Head of caudate nucleus (tissue), 42 donors: ENCODE results near the gene GRIK5.
"Not testable (repeated sequence)": the region's sequence is repeated elsewhere in the genome, so short reads cannot be mapped to it uniquely, and the experiment has no call there.

Experiments
- DNase-seq, 42 donors: peaks; one replicate each; pipeline versions ENCODE4 v3.0.0 to v3.0.0-alpha.2; 2020 to 2021; ENCODE audit warnings: mixed read lengths in 7 of 42
- intact Hi-C: fragments of 100-400 bp; cut with DNase I; formaldehyde crosslinking; loops from one replicate; pipeline ENCODE4 v1.15.0; 2022

GRIK5 gene

DNA sequence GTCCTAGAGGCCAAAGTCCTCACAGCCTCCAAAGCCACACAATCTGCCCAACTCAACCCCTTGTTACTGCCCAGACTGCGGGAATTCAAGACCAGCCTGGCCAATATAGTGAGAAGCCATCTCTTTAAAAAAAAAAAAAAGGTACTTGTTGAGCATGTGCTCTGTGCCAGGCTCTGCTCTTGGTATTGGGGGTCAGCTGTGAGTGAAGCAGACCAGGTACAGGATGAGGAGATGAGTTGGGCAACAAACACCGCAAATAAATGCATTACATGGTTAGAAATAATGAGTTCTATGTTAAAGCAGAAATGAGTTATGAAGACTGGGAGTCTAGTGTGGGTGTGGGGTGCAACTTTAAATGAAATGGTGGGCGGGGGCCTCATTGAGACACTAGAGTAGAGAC, 9.9 kb downstream of the GRIK5 start:
- DNase-seq: no peak
- intact Hi-C loops: no loop called here

DNA sequence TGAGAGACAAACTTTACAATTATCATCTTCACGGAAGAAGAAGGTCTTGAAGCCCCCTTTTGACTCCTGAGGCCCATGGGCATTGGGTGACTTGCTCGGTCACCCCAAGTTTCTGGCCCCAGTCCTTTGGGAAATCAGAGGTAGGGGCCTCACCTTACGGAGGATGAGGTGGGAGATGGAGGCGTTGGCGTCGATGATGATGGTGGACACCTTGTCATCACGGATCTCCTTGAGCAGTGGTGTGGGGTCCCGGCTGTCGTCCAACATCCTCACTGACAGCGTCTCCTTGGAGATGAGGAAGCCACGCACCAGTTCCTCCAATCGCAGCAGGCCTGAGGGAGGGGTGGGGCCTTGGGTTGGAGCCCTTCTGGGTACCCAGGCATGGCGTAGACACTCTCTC, 10.8 kb downstream of the GRIK5 start:
- intact Hi-C loops: no loop called here
- DNase-seq: no peak

DNA sequence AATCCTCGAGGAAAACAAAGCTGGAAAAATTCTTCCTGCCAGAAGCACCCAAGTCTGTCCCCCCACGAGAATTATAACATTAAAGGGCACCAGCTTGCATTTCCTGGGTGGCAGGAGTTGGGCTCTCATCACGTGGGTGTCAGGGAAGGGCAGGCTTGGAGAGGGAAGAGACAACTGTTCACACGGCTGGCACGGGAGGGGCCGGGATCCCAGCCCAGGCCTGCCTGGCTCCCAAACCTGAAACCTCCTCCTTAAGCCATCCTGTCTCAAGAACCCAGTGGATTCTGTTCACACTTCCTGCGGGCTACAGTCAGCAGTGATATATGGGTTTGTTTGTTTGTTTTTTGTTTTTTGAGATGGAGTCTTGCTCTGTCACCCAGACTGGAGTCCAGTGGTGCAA, 12.2 kb downstream of the GRIK5 start:
- DNase-seq: no peak
- intact Hi-C loops: no loop called here

DNA sequence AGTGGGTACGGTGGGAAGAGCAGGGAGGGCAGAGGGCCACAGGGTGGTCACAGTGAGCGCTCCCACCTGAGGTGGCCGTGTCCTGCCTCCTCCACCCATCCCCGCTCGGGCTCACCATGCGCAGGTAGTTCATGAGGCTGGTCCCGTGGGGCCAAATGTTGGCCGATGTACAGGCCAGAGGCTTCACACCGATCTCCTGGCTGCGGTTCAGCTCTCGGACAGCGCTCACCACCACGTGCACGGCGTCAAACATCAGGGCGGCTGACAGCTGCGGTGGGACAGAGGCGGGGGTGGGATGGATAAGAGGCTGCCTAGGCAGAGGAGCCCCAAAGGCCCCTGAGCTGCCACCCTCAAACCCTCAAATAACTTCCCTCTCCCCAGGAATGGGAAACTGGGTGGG, 15.8 kb downstream of the GRIK5 start:
- no peak for DNase-seq
- intact Hi-C loops: no loop called here

DNA sequence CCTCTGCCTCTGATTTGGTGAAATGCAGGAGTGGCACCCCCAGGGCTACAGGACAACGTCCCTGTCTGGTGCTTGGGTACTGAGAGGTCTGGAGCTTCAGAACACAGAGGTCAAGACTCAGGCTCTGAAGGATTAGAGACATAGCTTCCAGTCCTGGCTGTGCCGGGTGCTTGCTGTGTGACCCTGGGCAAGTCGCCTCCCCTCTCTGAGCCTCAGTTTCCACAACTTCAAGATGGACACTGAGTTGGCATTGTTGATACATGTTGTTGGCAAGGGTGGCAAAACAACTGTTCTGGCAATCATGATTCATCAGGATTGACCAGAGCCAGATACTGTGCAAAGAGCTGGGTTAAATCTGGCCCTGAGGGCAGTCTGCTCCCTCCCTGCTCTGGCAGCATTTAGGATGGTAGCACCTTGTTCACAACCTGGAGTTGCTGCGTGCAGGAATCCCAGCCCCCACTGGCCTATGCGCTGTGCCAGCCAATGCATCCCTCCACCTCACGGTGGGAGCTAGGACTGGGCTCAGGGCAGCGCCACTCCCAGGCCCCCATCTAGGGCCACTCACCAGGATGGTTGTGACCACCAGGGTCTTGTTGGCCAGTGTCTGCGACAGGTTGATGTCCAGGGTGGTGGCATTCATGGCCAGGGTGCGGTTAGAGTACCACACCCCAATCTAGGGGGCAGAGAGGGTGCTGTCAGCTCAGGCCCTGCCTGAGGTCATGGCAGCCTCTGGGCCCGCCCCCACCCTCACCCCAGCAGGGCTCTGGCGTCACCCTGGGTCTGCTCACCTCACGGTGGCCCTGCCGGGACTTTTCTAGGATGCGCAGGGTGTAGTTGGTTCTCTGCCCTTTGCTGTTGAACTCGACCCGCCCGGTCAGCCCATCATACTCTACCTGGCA, 16.7 kb downstream of the GRIK5 start:
- intact Hi-C loops: no loop called here
- DNase-seq: no peak

DNA sequence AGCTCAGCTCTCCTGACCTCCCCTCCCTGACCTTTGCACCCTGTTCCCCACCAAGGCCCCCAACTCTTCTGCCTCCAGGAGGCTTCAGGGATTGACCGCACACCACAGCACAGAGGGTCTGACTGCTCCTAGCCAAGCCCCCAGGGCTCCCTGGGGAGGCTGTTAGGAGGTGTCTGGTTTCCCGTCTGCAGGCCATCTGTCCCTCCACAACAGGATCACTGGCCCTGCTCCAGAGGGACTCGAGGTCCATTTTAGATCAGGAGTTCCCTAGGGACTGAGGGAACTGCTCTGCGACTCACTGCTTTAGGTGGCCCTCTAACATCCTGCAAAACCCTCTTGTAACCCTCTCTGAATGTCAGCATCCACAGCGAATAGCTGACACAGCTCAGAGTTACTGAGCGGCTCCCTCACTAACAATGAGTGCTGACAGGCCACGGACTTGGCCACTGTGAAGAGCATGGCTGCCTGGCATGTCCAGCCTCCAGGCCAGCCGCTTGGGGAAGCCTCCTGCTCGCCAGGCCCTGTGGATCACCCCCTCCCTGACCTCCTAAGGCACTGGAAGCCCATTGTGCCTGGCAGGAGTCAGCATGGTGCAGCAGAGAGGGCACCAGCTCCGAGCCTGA, 17.7 kb downstream of the GRIK5 start:
- intact Hi-C loops: no loop called here
- DNase-seq: no peak

DNA sequence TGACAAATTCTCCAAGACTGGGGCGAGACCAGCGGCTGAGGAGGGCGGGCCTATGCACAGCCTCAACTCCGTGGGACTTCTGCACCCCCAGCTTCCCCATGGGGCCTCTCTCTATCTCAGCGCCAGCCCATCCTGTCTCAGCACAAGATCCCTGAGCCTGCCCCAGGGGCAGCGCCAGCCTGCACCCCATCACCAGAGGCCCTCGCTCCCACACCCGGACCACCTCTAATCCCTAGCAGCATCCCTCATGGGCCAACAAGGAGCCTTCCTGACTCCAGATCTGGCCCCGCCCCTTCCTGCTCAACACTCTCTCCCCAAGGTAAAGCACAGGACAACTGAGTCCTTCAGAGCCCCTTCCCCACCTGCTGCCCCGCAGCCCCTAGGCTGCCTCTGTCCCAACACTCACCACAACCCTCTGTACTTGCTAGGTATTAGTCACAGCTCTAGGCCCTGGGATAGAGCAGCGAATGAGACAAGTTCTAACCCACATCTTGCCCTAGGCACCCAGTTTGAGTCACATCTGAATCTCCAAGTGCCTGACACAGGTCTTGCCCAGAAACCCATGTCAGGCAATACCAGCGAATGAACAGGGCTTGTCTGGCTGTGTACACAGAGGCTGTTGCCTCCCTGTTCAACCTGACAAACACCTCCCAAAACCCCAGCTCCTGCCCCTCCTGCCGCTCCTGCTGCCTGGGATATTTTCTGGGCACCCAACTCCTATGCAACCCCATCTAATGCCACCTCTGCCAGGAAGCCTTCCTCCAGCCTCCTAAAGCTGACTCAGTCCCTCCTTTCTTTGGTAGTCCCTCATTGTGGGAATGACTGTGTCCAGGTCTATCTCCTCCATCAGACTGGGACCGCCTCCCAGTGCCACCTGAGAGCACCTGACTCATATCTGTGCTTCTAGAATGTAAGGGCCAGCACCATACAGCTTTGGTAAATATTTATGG, 18.6 kb downstream of the GRIK5 start:
- intact Hi-C loops: no loop called here
- no peak for DNase-seq

DNA sequence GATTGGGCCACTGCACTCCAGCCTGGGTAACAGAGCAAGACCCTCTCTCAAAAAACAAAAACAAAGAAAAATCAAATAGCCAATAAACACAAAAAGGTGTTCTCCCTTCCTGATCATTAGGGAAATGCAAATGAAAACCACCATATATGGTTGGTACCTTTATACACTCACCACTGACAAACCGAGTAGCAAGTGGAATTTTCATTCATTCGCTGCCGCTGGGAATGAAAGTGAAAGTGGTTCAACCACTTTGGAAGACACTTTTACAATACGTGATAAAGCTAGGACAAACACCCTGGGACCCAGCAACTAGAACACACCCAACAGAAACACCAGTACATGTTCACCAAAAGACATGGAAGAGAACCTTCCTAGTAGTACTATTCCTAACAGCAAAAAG, 21.0 kb downstream of the GRIK5 start:
- no peak for DNase-seq
- intact Hi-C loops: no loop called here

DNA sequence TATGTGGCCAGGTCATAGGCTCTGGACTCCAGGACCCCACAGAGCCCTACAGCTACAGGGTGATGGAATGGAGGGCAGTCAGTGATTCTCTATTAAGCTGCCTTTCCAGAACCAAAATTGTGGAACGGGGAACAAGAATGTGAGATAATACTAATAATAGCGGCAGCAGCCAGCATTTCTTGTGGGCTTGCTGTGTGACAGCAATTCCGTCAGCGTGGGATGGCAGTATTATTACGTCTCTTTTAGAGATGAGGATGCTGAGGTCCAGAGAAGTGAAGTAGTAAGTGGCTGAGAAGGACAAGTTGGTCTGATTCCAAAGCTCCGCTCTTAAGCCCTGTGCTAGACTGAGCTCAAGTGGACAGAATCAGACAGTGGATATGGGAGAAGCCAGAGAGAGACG, 24.4 kb downstream of the GRIK5 start:
- intact Hi-C loops: no loop called here
- peak in 30 of 42 donors; percentile 22 to 84 (median 53) for DNase-seq

DNA sequence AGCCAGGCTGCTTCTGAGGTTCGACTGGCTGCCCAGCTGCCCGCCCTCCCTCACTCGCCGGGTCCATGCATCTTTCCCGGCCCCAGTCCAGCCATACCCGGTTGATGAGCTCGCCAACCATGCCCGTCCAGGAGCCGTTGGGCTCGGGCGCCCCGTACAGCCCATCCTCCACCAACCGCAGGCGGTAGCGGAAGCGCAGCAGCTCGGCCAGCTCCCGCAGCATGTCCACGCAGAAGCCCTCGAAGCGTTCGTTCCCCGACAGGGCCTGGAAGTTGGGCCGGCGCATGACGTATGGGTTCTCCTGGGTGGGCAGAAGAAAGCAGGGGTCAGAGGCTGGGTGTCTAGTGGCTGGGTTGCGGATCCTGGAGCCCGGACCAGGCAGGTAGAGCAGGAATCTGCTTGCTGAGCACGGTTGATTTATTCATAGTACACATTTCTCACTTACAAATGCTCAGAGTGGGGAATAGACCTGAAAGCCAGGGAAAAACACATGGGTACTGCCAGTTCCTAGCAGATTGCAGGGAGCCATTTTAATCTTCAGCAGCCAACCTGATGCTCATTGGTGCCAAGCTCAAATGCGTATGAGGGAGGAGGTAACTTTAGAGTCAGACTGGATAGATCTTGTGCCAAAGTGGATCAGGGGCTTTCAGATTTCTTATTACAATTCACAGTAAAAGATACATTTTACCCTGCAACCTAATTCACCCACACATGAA, 27.4 kb downstream of the GRIK5 start:
- intact Hi-C loops: no loop called here
- peak in 2 of 42 donors; percentile 12 to 47 for DNase-seq

DNA sequence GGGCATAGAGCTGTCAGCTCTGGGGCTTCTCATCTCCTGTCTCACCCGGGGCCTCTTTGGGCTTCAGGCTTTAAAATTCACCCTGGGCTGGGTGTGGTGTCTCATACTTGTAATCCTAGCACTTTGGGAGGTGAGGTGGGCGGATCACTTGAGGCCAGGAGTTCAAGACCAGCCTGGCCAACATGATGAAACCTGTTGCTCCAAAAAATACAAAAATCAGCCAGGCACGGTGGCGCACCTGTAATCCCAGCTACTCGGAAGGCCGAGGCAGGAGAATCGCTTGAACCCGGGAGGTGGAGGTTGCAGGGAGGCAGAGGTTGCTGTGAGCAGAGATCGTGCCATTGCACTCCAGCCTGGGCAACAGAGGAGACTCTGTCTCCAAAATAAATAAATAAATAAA, 29.5 kb downstream of the GRIK5 start:
- intact Hi-C loops, DNase-seq: not testable (repeated sequence)

DNA sequence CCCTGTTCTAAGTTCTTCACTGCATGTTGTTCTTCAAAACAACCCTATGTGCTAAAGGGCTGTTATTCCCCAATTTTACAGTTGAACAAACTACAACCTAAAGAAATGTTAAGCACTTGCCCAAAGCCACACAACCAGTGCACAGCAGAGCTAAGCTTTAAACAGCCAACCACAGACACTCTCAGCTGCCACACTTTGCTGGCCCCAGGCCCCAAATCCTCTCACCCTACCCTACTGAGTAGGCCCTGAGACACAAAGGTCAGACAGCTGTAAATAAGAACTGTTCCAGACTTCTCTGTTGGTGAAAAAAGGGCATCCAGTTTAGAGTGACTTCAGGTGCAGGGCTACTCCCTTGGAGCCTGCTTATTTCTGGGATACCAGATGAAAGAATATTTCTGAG, 30.0 kb downstream of the GRIK5 start:
- intact Hi-C loops: no loop called here

DNA sequence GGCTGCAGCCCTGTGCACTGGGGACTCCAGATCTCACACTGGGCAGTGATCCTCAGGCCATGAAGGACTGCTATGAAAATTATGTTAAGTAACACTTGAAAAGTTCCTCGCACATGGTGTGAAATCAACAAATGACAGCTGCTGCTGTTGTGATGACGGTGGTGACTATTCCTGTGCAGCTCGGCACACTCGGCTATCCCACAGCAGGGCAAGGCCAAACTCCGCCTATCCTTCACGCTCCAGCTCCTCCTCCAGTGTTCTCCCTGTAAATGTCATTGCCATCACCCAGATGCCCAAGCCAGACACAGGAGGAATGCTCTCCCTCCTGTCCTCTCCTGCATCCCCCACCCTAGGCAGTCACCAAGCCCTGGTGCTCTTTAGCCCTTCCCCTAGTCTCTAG, 31.3 kb downstream of the GRIK5 start:
- no peak for DNase-seq
- intact Hi-C loops: no loop called here

More for the DNA sequence above, 30.0 kb downstream of the GRIK5 start:
- no peak for DNase-seq

DNA sequence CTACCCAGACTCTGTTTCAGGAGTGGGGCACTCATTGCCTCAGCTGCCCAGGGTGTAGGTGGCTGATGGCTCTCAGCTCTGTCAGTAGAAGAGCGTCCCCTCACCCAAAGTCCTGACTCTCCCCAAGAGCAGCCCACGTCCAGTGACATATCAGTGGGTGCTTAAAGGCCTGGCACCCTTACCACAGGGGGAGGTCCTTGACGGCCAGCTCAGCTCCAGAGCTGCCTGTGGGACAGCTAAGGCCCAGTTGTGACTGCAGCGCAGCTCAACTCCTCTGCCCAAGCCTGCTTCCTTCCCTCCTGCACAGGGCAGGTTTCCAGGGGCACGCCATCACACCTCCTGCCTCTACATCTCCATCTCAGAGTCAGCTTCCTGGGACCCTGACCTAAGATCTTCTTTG, 32.4 kb downstream of the GRIK5 start:
- no peak for DNase-seq
- intact Hi-C loops: no loop called here

DNA sequence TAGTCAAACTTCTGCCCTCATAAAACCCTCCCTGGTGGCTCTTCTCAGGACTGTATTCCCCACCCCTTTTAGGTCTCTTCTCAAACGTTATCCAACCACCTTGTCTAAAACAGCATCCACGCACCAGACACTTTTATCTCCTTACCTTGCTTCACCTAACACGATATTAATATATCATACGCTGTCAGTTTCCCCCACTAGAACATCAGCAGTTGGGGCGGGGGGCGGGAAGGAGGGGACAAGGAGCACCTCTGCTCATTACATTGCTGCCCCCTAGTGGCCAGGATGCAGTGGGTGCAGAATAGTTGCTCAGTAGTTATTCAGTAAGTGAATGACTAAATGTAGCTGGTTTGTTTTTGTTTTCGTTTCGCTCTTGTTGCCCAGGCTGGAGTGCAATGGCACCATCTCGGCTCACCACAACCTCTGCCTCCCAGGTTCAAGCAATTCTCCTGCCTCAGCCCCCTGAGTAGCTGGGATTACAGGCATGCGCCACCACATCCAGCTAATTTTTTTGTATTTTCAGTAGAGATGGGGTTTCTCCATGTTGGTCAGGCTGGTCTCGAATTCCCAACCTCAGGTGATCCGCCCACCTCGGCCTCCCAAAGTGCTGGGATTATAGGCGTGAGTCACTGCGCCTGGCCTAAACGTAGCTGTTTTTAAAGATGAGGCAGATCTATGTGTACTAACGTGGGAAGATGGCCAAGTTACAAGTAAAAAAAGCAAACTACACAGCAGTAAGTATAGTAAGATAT, 35.2 kb downstream of the GRIK5 start:
- intact Hi-C loops: not testable (repeated sequence)
- peak; percentile 37 to 88 (median 68) for DNase-seq

DNA sequence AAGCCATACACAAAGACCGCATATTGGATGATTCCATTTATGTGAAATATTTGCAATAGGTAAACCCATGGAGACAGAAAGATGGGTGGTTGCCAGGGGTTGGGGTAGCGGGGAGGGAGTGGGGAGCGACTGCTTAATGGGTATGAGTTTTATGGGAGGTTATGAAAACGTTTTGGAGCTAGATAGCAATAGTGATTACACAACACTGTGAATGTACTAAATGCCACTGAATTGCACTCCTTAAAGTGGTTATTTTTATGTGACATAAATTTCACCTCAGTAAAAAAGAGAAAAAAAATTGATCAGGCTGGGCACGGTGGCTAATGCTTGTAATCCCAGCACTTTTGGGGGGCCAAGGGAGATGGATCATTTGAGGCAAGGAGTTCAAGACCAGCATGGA, 36.6 kb downstream of the GRIK5 start:
- DNase-seq: no peak
- intact Hi-C loops: no loop called here

DNA sequence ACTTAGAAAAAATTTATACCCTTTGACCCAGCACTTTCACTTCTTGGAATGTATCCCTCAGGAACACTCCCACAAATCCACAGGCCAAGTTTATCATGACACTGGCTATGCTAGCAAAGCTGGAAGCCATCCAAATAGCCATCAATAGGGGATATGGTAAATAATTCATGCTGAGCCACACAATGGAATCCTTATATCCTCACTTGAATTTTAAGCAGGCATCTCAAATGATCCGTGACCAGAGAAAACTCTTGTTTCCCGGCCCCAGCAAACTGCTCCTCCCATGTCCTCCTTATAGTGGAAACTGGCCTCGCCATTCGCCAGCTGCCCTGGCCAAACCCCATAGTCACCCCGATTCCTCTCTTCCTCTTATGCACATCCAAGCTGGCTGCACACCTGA, 37.6 kb downstream of the GRIK5 start:
- intact Hi-C loops: no loop called here
- DNase-seq: no peak
